ENCODE data around the gene DHCR7.

Gene DHCR7

DNA sequence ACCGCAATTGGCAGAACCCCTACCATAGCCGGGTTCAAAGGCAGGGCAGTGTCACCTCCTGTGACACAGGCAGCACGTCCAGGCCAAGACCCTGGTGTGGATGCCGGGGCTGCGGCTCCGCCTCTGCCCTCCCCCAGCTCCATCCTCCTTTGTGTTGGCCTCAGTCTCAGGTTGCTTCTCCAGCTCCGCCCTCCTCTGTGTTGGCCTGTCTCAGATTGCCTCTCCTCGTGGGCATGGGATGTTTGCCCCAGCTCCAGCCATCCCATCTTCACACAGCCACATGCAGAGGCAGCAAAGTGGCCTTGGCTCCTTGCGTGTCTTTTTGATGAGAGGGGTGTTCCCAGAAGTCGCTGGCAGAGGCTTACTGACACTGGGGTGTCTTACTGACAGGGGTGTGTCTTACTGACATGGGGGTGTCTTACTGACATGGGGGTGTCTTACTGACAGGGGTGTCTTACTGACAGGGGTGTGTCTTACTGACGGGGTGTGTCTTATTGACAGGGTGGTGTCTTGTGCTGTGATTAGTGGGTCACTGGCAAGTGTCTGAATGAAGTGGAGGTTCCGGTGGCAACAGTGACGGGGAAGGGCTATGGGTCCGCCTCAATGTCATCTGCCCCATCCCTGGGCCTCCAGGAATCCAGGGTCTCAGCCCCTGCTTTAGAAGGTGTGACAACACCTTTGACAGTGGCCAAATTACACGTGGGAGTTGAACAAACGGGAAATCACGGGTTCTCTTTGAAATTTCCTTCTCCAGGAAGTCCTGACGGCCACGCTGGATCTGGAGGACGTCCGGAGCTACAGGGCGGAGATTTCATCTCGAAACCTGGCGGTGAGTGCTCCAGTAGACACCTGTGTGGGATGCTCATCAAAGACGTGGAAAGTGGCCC lies 29.7 kb upstream of the DHCR7 start:
- no peak for DNase-seq

DNA sequence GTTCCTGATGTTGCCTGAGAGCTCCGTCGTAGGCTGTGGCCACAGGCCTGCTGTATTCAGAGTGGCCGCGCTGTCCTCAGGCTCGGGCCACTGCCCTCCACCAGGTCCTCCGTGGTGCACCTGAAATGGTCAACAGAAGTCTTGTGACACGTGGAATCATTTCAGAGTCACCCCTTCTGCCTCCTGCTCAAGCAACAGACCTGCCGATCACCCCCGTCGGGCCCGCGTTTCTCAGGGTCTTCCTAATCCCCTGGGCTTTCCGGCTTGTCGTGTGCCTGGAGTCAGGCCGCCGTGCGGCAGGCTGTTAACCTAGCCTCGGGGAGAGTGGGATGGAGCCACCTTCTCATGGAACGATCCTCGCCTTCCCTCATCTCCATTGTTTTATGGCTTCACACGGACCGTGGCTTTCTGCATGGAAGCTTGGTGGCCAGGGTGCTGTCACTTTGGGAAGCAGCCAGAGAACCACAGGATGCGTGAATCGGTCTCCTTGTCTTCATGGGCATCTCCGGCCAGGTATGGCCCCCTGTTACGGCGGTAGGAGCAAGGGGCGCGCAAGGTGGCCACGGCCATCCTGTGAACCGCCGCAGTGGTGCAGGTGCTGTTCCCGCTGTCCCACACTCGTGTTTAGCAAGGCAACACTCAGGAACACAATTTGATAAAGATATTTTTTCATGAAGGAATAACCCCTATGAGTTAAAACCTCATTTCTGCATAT lies 28.9 kb upstream of the DHCR7 start:
- DNase-seq = no peak

DNA sequence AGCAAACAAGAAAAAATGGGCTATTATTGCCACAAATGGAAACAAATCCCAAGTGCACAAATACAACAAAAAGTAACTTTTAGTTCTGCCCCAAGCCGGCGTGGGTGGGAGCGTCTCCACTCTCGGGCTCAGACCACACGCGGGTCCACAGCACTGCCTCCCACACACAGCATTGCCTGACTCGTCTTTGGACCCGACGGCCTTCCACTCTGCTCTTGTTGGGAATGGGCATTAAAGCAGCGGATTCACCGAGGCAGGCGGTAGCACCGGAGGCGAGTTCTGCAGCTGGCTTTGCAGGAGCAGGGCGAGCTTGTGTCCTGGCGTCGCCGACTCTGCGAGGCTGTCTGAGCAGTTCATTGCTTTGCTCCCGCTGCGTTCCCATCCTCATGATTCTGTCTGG lies 27.8 kb upstream of the DHCR7 start:
- no peak for DNase-seq

DNA sequence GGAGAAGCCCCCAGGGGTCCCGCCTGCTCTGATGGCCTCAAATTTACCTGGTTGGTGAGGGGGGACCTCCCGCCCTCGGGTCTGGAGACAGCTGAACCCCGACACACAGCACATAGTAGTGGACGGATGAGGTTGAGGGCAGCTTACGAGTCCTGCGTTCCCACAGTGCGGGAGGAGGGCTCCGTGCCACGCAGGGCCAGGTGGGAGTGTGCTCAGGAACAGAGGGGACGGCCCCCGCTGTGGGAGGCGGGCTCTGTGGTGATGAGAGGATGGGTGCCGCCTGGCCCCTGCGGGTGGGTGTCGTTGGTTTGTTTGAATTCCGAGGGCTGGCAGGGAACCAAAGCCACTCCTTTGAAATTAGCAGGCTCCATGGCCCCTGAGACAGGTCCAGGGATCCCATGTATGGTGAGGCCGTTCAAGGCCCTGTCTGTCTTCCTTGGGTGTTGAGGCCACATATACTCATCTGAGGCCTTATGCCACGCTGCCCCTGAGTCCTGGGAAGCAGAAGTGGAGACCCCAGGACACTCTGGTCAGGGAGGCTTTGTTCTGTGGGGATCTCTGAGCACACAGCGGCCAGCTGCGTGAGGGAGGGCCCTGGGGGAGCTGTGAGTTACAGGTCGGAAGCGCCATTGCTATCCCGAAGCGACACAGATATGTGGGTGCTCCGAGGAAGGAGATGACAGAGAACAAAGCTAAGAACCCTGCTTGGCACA lies 26.7 kb upstream of the DHCR7 start:
- DNase-seq = no peak

DNA sequence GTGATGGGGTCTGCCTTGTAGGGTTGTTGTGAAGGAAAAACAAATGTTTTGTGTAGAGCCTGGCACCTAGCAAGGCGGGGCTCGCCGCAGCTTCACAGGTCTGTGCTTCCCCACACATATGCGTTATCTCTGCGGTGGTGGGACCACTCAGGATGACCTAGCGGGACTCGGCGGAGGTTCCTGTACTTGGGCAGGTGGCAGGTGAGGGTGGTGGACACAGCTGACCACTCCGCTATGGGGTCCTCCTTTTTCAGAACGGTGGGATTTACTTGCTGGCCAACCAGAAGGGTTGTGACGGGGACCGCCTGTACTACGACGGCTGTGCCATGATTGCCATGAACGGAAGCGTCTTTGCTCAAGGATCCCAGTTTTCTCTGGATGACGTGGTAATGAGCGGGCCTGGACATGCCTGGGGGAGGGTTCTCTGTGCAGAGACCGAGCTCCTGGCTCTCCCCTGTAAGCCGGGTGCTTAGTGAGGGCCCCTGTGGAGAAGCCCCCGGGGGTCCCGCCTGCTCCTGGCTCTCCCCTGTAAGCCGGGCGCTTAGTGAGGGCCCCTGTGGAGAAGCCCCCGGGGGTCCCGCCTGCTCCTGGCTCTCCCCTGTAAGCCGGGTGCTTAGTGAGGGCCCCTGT lies 26.1 kb upstream of the DHCR7 start:
- no peak for DNase-seq

DNA sequence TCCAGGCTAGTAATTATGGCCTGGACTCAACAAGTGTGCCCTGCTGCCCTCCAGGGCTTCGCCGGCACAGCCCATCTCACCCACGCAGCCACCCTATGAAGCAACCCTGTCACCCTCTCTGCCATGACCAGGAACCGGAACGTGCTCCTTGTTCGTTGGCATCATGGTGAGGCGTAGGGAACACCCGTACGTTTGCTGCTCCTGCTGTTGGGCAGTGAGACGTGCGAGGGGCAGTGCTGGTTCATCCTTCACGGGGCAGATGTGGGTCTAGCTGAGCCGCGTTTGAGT lies 25.5 kb upstream of the DHCR7 start:
- no peak for DNase-seq

DNA sequence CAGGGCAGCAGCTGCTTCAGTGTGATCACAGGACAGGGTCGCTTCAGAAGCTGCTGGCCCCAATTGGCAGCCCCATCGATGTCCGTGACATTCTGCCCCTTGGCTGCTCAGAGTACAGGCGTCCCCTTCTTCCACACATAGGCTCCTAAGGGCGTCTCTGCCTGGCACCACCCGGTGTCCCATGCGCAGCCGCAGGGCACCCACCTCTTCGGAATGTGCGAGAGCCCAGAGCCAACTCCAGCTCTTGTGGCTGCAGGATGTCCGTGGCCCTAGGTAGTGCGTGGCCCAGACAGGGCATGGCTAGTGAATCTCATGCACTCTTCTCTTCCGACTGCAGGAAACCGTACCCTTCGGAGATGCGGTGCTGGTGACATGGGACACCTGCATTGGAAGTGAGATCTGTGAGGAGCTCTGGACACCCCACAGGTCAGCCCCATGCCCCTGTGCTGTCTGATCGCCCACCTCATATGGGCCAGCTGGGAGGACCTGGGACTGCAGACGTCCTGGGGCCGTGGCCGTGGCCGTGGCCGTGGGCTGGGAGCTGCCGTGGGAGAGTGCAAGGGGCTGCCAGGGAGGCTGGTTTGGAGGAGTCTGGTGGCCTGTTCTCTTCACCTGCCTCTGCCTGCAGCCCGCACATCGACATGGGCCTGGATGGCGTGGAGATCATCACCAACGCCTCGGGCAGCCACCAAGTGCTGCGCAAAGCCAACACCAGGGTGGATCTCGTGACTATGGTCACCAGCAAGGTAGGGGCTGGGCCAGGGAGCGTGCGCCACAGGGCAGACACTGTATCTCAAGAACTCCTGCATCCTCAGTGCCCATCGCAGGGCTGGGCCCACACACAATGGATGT lies 25.0 kb upstream of the DHCR7 start:
- DNase-seq = no peak

DNA sequence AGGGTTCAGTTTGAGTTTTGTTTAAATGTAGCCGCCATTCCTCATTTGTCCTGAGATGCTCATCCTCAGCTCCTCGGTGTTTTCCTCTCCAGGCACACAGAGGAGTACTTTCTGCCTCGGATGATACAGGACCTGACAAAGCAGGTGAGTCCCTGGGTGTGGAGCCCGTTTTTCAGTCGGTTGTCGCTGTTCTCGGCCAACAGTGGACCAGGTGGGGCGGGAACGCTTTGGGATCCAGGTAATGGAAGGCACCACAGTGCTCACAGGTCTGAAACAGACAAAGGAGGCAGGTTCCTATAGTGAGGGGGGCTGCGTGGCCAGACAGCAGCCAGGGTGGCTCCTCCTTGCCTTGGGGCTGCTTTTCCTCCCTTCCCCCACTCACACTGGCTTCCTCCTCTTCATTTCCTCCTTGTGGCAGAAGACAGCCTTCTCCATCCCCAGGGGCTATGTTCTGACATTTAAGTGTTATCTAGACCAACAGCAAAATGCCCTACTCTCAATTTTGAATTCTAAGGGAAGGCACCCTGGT lies 24.2 kb upstream of the DHCR7 start:
- DNase-seq = no peak

DNA sequence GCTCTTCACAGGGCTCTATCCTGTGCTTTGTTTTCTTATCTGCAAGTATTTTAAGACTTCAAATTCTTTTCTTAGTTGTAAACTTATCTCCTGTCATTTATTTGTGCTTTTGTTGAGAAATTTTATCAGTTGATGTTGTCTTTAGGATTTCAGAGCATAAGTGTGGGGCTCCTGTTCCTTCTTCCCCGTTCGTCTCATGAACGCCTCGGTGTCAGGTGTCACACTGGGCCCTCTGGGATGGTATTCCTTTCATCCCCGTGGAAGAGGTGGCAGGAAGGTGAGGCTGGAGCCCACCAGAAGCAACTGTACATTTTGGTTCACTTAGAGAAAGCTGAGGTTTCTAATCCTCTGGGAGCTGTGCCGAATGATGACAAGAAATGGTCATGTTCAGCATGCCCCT lies 22.8 kb upstream of the DHCR7 start:
- no peak for DNase-seq

DNA sequence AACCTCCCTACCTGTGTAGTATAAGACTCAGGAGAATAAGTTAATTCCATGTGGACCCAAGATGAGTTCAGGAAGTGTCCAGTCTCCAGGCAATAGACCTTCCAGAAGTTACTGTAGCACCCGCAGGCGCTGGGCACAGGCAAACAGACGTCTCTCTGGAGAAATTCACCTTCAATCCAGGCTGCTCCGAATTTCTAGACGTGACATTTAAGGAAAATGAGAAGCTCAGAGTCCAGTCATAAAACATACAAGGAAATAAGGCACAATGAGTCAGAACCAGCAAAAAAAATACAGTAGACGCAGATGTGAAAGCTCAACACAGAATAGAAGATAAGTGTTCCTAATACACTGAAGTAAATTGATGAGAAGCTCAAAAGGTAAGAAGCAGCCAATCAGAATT lies 19.0 kb upstream of the DHCR7 start:
- no peak for DNase-seq

DNA sequence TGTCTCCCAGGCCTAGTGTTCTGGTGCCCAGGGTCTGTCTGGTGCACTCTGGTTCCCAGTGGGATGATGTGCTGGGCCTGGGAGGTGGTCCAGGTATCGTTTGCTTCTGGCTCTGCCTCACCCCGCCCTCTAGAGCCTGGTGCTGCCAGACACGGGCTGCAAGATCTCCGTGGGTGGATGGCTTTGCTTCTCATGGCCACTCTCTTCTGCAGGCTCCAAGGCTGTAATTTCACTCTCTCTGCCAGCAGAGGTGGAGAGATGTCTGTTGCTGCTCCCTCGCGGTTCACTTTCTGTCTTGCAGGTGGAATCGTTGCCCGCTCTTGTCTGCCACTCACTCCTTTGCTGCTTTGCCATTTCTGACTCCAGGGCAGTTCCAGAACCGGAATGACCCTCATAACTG lies 18.2 kb upstream of the DHCR7 start:
- no peak for DNase-seq

DNA sequence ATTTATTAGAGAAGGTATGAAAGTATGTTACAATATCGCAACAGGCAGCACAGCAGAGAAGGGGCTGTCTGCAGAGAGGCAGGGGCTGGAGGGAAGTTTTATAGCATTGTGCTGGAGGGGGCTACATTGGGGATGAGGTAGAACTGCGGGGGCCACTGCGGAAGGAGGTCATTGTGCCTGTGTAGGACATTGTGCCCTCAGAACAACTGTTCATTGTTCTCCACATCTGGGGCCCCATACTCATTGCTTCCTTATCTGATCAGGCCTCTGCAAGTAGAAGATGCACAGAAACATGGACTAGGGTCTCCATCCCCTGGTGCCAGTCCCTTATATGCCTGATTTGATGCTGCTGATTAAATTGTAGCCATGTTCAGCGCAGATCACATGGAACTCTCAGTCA lies 16.9 kb upstream of the DHCR7 start:
- DNase-seq = no peak

DNA sequence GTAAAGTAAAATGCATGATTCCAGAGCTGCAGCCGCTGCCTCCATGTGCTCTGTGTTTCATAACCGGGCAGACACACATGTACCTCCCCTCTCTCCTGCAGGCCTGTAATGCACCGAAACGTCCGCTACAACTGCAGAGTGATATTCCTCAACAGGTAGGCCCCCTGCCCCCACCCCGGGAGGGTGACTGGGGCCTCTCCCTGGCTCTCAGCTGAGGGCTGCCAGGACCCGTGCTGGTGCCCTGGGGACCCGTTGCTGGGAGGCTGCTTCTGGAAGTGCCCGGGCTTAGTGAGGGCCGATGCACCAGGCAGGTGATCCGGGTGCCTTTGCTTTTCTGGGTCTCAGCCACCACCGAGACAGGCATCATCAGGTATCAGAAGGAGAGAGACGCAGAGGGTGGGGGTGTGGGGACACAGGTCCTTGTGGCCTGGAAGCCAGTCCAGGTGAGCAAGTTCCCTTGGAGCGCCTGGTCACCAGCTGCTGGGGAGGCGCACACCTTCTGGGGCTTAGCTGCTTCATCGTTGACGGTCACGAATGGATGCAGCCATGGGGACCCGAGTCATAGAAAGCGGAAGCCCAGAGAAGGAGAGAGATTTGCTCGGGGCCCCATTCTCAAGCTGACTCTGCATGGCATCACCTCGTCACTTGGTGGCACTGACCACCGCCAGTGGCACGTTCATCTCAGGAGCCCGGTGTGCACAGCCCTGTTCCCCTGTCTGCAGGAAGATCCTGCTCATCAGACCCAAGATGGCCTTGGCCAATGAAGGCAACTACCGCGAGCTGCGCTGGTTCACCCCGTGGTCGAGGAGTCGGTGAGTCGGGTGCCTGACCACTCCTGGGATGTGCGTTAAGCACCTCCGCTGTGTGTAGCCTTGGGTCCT lies 15.4 kb upstream of the DHCR7 start:
- no peak for DNase-seq

DNA sequence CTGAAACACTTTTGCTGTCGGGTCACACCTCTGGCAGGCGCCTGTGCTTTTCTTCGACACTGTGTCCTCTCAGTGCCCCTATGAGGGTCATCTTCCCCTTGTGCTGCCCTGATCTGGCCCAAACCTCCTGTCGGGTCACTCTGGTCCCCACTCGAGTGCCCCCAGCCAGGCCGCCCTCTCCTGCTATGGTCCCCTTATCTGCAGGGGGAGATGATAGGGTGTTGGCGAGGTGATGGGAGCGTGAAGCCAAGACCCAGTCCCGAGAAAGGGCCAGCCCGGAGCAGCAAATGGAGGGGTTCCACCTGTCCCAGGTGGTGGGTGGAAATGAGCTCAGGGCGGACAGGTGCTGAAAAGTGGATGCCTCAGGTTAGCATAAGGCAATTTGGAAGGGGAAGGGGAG lies 14.5 kb upstream of the DHCR7 start:
- DNase-seq = no peak

DNA sequence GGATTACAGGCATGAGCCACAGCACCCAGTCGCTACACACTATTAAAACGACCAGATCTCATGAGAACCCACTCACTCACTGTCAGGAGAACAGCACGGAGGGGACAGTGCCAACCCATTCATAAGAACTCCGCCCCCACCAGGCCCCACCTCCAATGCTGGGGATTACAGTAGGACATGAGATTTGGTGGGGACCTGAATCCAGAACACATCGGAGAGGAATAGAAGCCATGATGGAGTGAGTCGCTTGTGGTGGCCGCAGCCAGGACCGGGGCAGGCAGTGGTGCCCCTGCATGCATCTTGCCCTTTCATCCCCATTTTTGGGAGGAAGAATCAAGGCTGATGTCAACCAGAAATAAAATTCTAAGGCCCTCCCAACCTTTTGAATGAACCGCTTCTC lies 13.5 kb upstream of the DHCR7 start:
- DNase-seq = no peak

DNA sequence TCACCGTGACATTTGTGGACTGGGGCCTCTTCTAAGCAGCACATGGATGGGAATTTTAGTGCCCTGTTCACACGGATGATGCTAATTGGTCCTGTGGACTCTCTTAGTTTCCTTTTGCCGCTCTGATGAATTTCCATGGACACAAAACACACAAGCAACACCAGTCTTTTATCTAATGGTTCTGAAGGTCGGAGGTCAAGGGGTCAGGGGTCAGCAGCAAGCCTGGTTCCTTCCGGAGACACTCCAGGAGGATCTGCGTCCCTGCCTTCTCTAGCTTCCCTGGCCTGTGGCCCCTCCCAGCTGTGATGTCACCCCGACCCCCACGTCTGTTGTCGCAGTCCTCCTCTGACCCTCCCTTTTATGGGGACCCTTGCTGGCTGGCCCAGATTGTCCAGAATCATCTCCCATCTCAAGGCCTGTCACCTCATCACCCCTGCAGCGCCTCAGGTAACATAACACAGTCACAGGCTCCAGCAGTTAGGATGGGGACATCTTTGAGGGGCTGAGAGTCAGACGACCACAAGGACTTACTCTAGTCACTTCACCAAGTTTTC lies 11.7 kb upstream of the DHCR7 start:
- no peak for DNase-seq

DNA sequence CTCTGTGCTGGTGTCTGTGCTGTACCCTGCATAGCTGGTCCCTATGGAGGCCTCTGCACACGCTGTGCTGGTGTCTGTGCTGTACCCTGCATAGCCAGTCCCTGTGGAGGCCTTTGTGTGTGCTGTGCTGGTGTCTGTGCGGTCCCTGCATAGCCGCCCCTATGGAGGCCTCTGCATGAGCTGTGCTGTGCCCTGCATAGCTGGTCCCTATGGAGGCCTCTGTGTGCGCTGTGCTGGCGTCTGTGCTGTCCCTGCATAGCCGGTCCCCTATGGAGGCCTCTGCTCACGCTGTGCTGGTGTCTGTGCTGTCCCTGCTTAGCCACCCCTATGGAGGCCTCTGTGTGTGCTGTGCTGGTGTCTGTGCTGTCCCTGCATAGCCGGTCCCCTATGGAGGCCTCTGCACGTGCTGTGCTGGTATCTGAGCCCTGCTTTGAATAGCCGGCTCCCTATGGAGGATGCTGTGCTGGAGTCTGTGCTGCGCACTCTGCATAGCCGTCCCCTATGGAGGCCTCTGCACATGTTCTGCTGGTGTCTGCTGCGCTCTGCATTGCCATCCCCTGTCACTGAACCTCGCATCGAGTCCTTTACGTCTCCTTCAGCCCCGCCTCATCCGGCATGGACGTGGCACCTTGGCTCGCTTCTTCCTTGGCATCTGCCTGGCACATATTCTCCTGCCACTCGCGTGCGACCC lies 11.0 kb upstream of the DHCR7 start:
- no peak for DNase-seq

DNA sequence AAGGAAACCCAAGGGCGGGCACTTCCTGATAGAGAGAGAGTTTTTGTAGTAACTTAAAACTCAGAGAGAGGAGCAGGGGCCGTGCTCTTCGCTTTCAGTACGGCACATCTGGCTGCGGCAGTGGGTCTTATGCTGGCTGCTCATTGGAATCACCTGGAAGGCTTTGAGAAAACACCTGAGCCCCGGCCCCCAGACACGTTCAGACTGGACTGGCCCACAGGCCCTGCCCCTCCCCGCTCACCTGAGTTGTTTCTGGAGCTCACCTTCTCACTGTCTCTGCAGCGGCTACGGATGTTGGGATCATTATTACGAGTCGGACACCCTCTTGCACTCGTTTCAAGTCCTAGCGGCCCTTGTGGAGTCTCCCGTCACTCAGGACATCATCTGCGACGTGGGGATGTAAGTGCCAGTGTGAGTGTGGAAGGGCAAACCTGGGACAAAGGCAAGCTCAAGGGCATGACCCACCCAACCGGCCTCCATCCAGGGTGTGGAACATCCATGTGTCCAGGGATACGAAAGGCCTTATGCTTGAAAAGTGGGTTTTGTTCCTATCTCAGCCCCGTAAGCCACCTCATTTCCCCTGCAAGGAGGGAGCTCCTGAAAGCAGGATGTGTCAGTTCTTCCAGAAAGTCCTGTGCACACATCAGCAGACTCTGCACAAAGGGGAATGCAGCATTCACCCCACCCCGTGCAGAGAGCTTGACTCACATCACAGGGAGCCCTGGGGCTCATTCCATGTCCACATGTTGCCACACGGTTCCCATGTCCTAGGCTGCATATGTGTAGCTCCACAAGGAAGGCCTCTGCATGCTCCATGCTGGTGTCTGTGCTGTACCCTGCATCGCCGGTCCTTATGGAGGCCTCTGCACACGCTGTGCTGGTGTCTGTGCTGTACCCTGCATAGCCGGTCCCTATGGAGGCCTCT lies 10.2 kb upstream of the DHCR7 start:
- no peak for DNase-seq

DNA sequence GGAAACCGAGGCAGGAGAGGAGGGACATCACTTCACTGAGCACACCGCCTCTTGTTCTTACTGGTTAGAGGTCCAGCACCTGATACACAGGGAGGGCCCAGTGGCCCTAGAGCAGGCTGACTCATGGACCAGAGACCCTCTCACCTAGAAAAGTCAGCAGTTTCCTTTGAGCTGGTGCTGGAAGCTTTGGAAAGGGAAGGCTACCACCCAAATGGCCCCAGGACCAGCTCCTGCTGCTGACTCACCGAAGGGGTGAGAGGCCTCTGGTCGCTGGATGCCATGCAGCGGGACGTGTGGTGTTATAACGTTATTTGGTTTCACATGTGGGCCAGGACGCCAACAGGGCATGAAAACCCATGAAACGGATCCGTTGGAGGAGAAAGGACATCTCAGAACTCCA lies 8.6 kb upstream of the DHCR7 start:
- no peak for DNase-seq

Measured in cortex of kidney (tissue), 1 donor.